ENCODE measurements around the gene EYA4.

DNA sequence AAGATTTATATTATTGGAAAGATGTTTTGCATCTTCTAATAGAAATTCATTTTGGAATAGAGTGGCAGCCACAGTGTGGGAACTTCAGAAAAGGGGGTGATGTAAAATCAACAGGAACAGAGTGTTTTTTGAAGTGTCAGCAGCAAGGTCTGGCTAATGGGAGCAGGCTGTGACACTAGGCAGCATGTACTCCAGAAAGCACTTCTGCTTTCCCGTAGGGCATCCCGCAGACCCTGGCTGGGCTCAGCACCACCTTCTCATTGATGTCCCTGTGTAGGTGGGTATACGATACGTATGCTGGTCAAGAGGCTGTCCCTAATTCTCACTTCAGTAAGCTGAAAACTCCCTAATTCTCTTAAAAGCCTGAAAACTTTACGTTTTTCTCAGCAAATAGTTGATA lies 74.7 kb downstream of the EYA4 start:
- no peak for TF ChIP-seq ZNF138 (tag by site-specific recombination; IDR thresholded peaks at IDR 0.05; ENCODE audit: borderline replicate concordance)
- no peak for TF ChIP-seq KLF16 (tag by site-specific recombination; IDR thresholded peaks at IDR 0.05)
- no peak for TF ChIP-seq ZBTB21 (tag by site-specific recombination; IDR thresholded peaks at IDR 0.05)
